HEK293 (cell line): Measurements from ENCODE around the gene LRFN2.

Experiments
- CTCF ChIA-PET: fragments of 350-600 bp; formaldehyde crosslinking; extraction: SDS; loops from one replicate; lab custom pipeline; 2021; ENCODE audit warnings: antibody characterized with exemption; lab: Yijun Ruan, JAX
- POLR2A ChIA-PET: fragments of 300-600 bp; formaldehyde crosslinking; extraction: SDS; loops from one replicate; lab custom pipeline; 2020; ENCODE audit warnings: antibody characterized with exemption, inconsistent platforms; lab: Yijun Ruan, JAX
- H3K27ac ChIP-seq: fragments of 200-500 bp; sonication (Bioruptor generic); 2 replicates; pipeline ENCODE4 v1.5.1; 2014; ENCODE audit warnings: low read depth, low read length, control low read depth, inconsistent platforms; ENCODE audit errors: extremely low read depth
- H3K36me3 ChIP-seq, 2 experiments: fragments of 200-500 bp in 1 of 2; sonication (Bioruptor generic) in 1 of 2; 1 replicate in 1 of 2; 2 replicates in 1 of 2; pipeline ENCODE4 v1.5.1; 2014 to 2017; ENCODE audit warnings: inconsistent platforms in 2 of 2, low read length in 2 of 2; ENCODE audit not compliant: control insufficient read depth in 2 of 2, insufficient read depth in 1 of 2
- H3K4me1 ChIP-seq: fragments of 200-500 bp; sonication (Bioruptor generic); 2 replicates; pipeline ENCODE4 v1.5.1; 2014; ENCODE audit warnings: mild to moderate bottlenecking, low read length, inconsistent platforms; ENCODE audit not compliant: control insufficient read depth, insufficient read depth
- H3K4me3 ChIP-seq: 2 replicates; pipeline ENCODE4 v1.5.1; 2011; ENCODE audit warnings: low read depth, mild to moderate bottlenecking, control low read depth, low read length, moderate library complexity
- H3K9me3 ChIP-seq: fragments of 200-500 bp; sonication (Bioruptor generic); 2 replicates; pipeline ENCODE4 v1.5.1; 2014; ENCODE audit warnings: low read depth, low read length, inconsistent platforms; ENCODE audit not compliant: control insufficient read depth, insufficient read depth
- CTCF ChIP-seq: fragments of 450-650 bp; formaldehyde crosslinking; IDR thresholded peaks from 2 replicates; pipeline ENCODE4 v1.5.1; 2016; ENCODE audit warnings: missing biosample characterization, missing genetic modification characterization
- EGR2 ChIP-seq: fragments of 450-650 bp; formaldehyde crosslinking; IDR thresholded peaks from 2 replicates; pipeline ENCODE4 v1.5.1; 2016; ENCODE audit warnings: low read depth, missing biosample characterization, missing genetic modification characterization
- HIC1 ChIP-seq: fragments of 450-650 bp; formaldehyde crosslinking; IDR thresholded peaks from 2 replicates; pipeline ENCODE4 v1.5.1; 2016; ENCODE audit warnings: missing biosample characterization, missing genetic modification characterization
- PATZ1 ChIP-seq: fragments of 450-650 bp; formaldehyde crosslinking; IDR thresholded peaks from 2 replicates; pipeline ENCODE4 v1.5.1; 2016; ENCODE audit warnings: missing biosample characterization, missing genetic modification characterization
- PRDM10 ChIP-seq: fragments of 450-650 bp; formaldehyde crosslinking; IDR thresholded peaks from 2 replicates; pipeline ENCODE4 v1.5.1; 2016; ENCODE audit warnings: missing biosample characterization, missing genetic modification characterization
- ZNF112 ChIP-seq: fragments of 450-650 bp; formaldehyde crosslinking; IDR thresholded peaks from 2 replicates; pipeline ENCODE4 v1.5.0; 2017; ENCODE audit warnings: missing biosample characterization, missing genetic modification characterization
- ZNF157 ChIP-seq: fragments of 450-650 bp; formaldehyde crosslinking; IDR thresholded peaks from 2 replicates; pipeline ENCODE4 v1.5.1; 2016; ENCODE audit warnings: missing biosample characterization, missing genetic modification characterization
- ZNF221 ChIP-seq: fragments of 450-650 bp; formaldehyde crosslinking; IDR thresholded peaks from 2 replicates; pipeline ENCODE4 v1.5.1; 2017; ENCODE audit warnings: missing biosample characterization, missing genetic modification characterization, borderline replicate concordance
- ZNF366 ChIP-seq: fragments of 450-650 bp; formaldehyde crosslinking; conservative IDR thresholded peaks from 2 replicates; pipeline ENCODE4 v1.5.1; 2016; ENCODE audit warnings: missing biosample characterization, missing genetic modification characterization
- ZNF555 ChIP-seq: fragments of 450-650 bp; formaldehyde crosslinking; conservative IDR thresholded peaks from 2 replicates; pipeline ENCODE4 v1.5.1; 2017; ENCODE audit warnings: missing biosample characterization, mild to moderate bottlenecking, missing genetic modification characterization, inconsistent platforms
- ZNF560 ChIP-seq: fragments of 450-650 bp; formaldehyde crosslinking; IDR thresholded peaks from 2 replicates; pipeline ENCODE4 v1.5.1; 2017; ENCODE audit warnings: missing biosample characterization, missing genetic modification characterization, borderline replicate concordance
- ZNF596 ChIP-seq: fragments of 450-650 bp; IDR thresholded peaks from 2 replicates; pipeline ENCODE4 v1.5.0; 2018; ENCODE audit warnings: missing biosample characterization, mild to moderate bottlenecking, missing genetic modification characterization, moderate library complexity
- ZNF707 ChIP-seq: fragments of 450-650 bp; formaldehyde crosslinking; IDR thresholded peaks from 2 replicates; pipeline ENCODE4 v1.5.1; 2016; ENCODE audit warnings: missing biosample characterization, missing genetic modification characterization
- ZNF776 ChIP-seq: fragments of 450-650 bp; formaldehyde crosslinking; IDR thresholded peaks from 2 replicates; pipeline ENCODE4 v1.5.0; 2017; ENCODE audit warnings: missing biosample characterization, missing genetic modification characterization, borderline replicate concordance
- TF ChIP-seq, protein P1 (sequence below): fragments of 450-650 bp; formaldehyde crosslinking; IDR thresholded peaks from 2 replicates; pipeline ENCODE4 v1.5.1; 2016; ENCODE audit warnings: missing biosample characterization, missing genetic modification characterization, borderline replicate concordance
- TF ChIP-seq, protein P2 (sequence below): fragments of 450-650 bp; formaldehyde crosslinking; IDR thresholded peaks from 2 replicates; pipeline ENCODE4 v1.5.1; 2016; ENCODE audit warnings: missing biosample characterization, missing genetic modification characterization

LRFN2 gene

GRCh38 chr6:40517654-40518053 lies 69.5 kb downstream of the LRFN2 start (continued):
- TF ChIP-seq CTCF (no peak), ZNF555 (tag by site-specific recombination) (no peak)

DNA sequence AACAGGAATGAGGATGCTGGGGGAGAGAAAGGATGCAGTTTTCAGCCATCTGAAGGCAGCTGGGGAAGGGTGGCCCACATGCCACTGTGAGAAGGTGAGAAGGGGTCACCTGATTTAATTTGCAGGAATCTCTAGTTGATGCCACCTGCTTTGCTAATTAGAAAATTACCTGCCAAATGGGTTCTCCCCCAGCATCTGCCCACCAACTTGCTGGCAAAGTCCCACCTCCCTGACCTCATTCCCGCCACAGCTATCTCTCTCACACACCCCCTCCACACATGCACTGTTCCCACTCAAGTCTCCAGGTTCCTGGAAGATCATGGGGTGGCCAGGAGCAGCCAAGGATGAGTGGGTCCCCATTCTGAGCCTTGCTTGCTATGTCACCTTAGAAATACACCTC lies 70.7 kb downstream of the LRFN2 start:
- H3K9me3 ChIP-seq: no peaks in the 10 kb centered on the region
- TF ChIP-seq ZNF157 (no peak), HIC1 (tag by site-specific recombination) (no peak), PRDM10 (tag by site-specific recombination) (peak; percentile 74), ZNF560 (tag by site-specific recombination) (no peak), EGR2 (tag by site-specific recombination) (peak; percentile 33; the same call in 1 of the 2 replicates)
- no peaks in the 10 kb centered on the region for H3K4me1 ChIP-seq
- no peaks in the 10 kb centered on the region for H3K36me3 ChIP-seq
- no peak overlapping the region for H3K27ac ChIP-seq
- ChIA-PET POLR2A (no interaction called here), CTCF (no interaction called here)
- no peak overlapping the region for H3K4me3 ChIP-seq

DNA sequence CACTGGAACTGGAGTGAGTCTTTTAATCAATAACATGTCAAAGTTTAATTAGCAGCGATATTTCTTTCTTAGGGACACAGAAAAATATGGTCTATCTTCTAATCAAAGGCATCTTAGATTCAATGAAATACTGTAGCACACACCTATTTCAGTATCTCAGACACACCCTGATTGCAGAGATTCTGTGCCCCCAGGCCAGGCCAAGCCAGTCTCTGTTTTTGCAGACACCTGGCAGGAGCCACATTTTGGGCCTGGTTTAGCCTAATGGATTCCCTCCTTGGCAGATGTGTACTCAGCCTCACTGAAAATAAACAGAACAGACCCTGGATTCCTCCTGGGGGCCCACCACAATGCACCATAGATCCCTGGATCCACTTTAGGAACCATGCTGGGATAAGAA lies 74.8 kb downstream of the LRFN2 start:
- H3K27ac ChIP-seq: no peak overlapping the region
- ChIA-PET CTCF (no interaction called here), POLR2A (no interaction called here)
- no peaks in the 10 kb centered on the region for H3K36me3 ChIP-seq
- no peaks in the 10 kb centered on the region for H3K9me3 ChIP-seq
- H3K4me3 ChIP-seq: no peak overlapping the region
- H3K4me1 ChIP-seq: no peaks in the 10 kb centered on the region
- TF ChIP-seq PATZ1 (tag by site-specific recombination): no peak
- no peak for TF ChIP-seq ZNF596 (tag by site-specific recombination)
- TF ChIP-seq ZNF112 (tag by site-specific recombination): no peak
- TF ChIP-seq ZNF707 (tag by site-specific recombination): no peak
- TF ChIP-seq, protein P1, sequence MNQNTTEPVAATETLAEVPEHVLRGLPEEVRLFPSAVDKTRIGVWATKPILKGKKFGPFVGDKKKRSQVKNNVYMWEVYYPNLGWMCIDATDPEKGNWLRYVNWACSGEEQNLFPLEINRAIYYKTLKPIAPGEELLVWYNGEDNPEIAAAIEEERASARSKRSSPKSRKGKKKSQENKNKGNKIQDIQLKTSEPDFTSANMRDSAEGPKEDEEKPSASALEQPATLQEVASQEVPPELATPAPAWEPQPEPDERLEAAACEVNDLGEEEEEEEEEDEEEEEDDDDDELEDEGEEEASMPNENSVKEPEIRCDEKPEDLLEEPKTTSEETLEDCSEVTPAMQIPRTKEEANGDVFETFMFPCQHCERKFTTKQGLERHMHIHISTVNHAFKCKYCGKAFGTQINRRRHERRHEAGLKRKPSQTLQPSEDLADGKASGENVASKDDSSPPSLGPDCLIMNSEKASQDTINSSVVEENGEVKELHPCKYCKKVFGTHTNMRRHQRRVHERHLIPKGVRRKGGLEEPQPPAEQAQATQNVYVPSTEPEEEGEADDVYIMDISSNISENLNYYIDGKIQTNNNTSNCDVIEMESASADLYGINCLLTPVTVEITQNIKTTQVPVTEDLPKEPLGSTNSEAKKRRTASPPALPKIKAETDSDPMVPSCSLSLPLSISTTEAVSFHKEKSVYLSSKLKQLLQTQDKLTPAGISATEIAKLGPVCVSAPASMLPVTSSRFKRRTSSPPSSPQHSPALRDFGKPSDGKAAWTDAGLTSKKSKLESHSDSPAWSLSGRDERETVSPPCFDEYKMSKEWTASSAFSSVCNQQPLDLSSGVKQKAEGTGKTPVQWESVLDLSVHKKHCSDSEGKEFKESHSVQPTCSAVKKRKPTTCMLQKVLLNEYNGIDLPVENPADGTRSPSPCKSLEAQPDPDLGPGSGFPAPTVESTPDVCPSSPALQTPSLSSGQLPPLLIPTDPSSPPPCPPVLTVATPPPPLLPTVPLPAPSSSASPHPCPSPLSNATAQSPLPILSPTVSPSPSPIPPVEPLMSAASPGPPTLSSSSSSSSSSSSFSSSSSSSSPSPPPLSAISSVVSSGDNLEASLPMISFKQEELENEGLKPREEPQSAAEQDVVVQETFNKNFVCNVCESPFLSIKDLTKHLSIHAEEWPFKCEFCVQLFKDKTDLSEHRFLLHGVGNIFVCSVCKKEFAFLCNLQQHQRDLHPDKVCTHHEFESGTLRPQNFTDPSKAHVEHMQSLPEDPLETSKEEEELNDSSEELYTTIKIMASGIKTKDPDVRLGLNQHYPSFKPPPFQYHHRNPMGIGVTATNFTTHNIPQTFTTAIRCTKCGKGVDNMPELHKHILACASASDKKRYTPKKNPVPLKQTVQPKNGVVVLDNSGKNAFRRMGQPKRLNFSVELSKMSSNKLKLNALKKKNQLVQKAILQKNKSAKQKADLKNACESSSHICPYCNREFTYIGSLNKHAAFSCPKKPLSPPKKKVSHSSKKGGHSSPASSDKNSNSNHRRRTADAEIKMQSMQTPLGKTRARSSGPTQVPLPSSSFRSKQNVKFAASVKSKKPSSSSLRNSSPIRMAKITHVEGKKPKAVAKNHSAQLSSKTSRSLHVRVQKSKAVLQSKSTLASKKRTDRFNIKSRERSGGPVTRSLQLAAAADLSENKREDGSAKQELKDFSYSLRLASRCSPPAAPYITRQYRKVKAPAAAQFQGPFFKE (tag by site-specific recombination): no peak
- no peak for TF ChIP-seq ZNF366
- TF ChIP-seq, protein P2, sequence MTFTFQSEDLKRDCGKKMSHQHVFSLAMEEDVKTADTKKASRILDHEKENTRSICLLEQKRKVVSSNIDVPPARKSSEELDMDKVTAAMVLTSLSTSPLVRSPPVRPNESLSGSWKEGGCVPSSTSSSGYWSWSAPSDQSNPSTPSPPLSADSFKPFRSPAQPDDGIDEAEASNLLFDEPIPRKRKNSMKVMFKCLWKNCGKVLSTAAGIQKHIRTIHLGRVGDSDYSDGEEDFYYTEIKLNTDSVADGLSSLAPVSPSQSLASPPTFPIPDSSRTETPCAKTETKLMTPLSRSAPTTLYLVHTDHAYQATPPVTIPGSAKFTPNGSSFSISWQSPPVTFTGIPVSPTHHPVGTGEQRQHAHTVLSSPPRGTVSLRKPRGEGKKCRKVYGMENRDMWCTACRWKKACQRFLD (tag by site-specific recombination): no peak
- TF ChIP-seq ZNF221 (tag by site-specific recombination): no peak
- no peak for TF ChIP-seq ZNF776
